Osteoblast (primary cell): ENCODE data around the gene PDPK1. TPM values are rescaled to one million over a fixed set of nuclear protein-coding genes. Genes with fewer than 3 reads are reported as not detected.
"Not testable (repeated sequence)": the region's sequence is repeated elsewhere in the genome, so short reads cannot be mapped to it uniquely, and the experiment has no call there.

Experiments
- DNase-seq: peaks from one replicate; pipeline ENCODE4 v3.0.0; 2011; ENCODE audit warnings: low spot score, mixed read lengths; ENCODE audit not compliant: insufficient read length; ENCODE audit errors: missing footprints
- H2AFZ ChIP-seq: 2 replicates; pipeline ENCODE4 v1.6.0; 2011; ENCODE audit warnings: mild to moderate bottlenecking, low read length
- H3K27ac ChIP-seq: 2 replicates; pipeline ENCODE4 v1.5.1; 2011; ENCODE audit warnings: mild to moderate bottlenecking, low read depth, low read length, moderate library complexity
- H3K27me3 ChIP-seq: 2 replicates; pipeline ENCODE4 v1.6.0; 2012; ENCODE audit warnings: mild to moderate bottlenecking, control low read depth, inconsistent platforms, low read length, moderate library complexity; ENCODE audit not compliant: insufficient read depth
- H3K36me3 ChIP-seq: 2 replicates; pipeline ENCODE4 v1.5.1; 2011; ENCODE audit warnings: mild to moderate bottlenecking, low read length, control low read depth, moderate library complexity; ENCODE audit not compliant: insufficient read depth
- H3K4me1 ChIP-seq: 2 replicates; pipeline ENCODE4 v1.5.1; 2011; ENCODE audit warnings: mild to moderate bottlenecking, low read length, control low read depth, moderate library complexity; ENCODE audit not compliant: insufficient read depth
- H3K4me2 ChIP-seq: 2 replicates; pipeline ENCODE4 v1.6.0; 2011; ENCODE audit warnings: mild to moderate bottlenecking, low read length; ENCODE audit not compliant: insufficient read depth
- H3K4me3 ChIP-seq: fragments of 200-600 bp; sonication (generic); 3 replicates; pipeline ENCODE4 v1.5.1; 2012; ENCODE audit warnings: mild to moderate bottlenecking, low read length, inconsistent platforms; ENCODE audit not compliant: insufficient read depth
- H3K79me2 ChIP-seq: 2 replicates; pipeline ENCODE4 v1.6.0; 2012; ENCODE audit warnings: mild to moderate bottlenecking, low read length, control low read depth, inconsistent platforms; ENCODE audit not compliant: insufficient read depth
- H3K9me3 ChIP-seq: 2 replicates; pipeline ENCODE4 v1.5.1; 2011; ENCODE audit warnings: low read depth, low read length, control low read depth
- H4K20me1 ChIP-seq: 2 replicates; pipeline ENCODE4 v1.6.0; 2012; ENCODE audit warnings: mild to moderate bottlenecking, low read length, control low read depth; ENCODE audit not compliant: insufficient read depth
- CTCF ChIP-seq: IDR thresholded peaks from 2 replicates; pipeline ENCODE4 v1.5.1; 2011; ENCODE audit warnings: mild to moderate bottlenecking, low read depth, low read length, moderate library complexity; ENCODE audit errors: extremely low read depth
- total RNA-seq: library from RNA; depleted of rRNA; stranded (reverse); fragments of >200 nt; gene quantifications from 2 replicates; pipeline ENCODE4 v1.2.3, GENCODE V29; 2012

The PDPK1 gene
- total RNA-seq, 1 donor, result 23.2 TPM

DNA sequence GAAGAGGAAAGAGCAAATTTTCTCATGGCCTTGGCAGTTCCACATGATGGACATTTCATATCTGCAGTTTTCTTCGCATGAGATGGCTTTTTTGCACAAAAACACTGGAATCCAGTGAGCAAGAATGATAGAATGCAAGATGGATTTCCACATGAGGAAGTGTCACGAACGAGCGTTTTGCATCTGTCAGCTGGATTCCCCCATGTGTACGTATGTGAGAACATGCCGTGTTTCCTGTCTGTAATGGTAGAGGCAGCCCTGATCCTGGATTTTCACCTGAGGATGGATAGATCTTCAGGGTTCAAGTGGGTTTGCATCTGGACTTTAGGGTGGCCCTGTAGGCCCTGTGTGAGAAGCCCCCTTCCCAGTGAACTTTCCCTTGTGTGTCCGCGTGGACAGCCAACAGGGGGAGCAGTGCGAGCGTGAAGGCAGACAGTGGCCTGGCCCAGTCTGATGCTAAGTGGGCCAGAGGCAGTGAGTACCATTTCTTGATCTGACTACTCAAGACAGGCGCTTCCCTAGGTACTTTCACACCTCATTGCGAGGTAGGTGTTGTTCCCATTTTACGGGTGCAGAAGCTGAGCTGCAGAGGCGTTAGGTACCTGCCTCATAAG, 2.1 kb downstream of the PDPK1 start:
- H3K9me3 ChIP-seq, H3K4me3 ChIP-seq, H2AFZ ChIP-seq, H3K36me3 ChIP-seq, DNase-seq, H3K27me3 ChIP-seq: not testable (repeated sequence)
- H3K27ac ChIP-seq, result peak overlapping the region; percentile 33
- H3K4me2 ChIP-seq, result peak overlapping the region; percentile 40
- peaks cover 11% of the 10 kb centered on the region for H4K20me1 ChIP-seq
- H3K79me2 ChIP-seq, result peaks cover 46% of the 10 kb centered on the region
- peaks cover 14% of the 10 kb centered on the region for H3K4me1 ChIP-seq
- peak; percentile 41 for TF ChIP-seq CTCF

GRCh38 chr16:2540912-2541311, 3.1 kb downstream of the PDPK1 start:
- not testable (repeated sequence) for H2AFZ ChIP-seq, DNase-seq, H3K4me3 ChIP-seq, H3K4me2 ChIP-seq, H3K27ac ChIP-seq, H3K9me3 ChIP-seq, H3K27me3 ChIP-seq, H3K36me3 ChIP-seq
- H3K4me1 ChIP-seq, result peaks cover 14% of the 10 kb centered on the region
- peaks cover 56% of the 10 kb centered on the region for H3K79me2 ChIP-seq
- H4K20me1 ChIP-seq, result peaks cover 11% of the 10 kb centered on the region

- DNase-seq, result peak; percentile 10
- H2AFZ ChIP-seq, H3K9me3 ChIP-seq, H3K27me3 ChIP-seq, H3K27ac ChIP-seq, H3K4me3 ChIP-seq, H3K36me3 ChIP-seq, H3K4me2 ChIP-seq: not testable (repeated sequence)
- peaks cover 61% of the 10 kb centered on the region for H3K79me2 ChIP-seq
- peaks cover 11% of the 10 kb centered on the region for H4K20me1 ChIP-seq
- H3K4me1 ChIP-seq, result peaks cover 14% of the 10 kb centered on the region
Measured at GRCh38 chr16:2541409-2541808, 3.6 kb downstream of the PDPK1 start.

DNA sequence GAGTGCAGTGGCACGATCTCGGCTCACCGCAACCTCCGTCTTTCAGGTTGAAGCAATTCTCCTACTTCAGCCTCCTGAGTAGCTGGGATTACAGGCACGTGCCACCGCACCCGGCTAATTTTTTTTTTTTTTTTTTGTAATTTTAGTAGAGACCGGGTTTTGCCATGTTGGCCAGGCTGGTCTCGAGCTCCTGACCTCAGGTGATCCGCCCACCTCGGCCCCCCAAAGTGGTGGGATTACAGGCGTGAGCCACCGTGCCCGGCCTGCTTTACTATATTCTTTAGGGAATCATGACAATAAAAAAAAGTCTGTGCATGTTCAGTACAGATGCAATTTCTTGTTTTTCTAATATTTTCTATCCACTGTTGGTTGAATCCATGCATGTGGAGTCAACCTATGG, 6.0 kb downstream of the PDPK1 start:
- not testable (repeated sequence) for H3K27me3 ChIP-seq, DNase-seq, H2AFZ ChIP-seq, H3K9me3 ChIP-seq, H3K4me1 ChIP-seq, H3K4me3 ChIP-seq, H3K27ac ChIP-seq, H3K4me2 ChIP-seq, H3K36me3 ChIP-seq
- H3K79me2 ChIP-seq, result peaks cover 60% of the 10 kb centered on the region
- H4K20me1 ChIP-seq, result peaks cover 11% of the 10 kb centered on the region

DNA sequence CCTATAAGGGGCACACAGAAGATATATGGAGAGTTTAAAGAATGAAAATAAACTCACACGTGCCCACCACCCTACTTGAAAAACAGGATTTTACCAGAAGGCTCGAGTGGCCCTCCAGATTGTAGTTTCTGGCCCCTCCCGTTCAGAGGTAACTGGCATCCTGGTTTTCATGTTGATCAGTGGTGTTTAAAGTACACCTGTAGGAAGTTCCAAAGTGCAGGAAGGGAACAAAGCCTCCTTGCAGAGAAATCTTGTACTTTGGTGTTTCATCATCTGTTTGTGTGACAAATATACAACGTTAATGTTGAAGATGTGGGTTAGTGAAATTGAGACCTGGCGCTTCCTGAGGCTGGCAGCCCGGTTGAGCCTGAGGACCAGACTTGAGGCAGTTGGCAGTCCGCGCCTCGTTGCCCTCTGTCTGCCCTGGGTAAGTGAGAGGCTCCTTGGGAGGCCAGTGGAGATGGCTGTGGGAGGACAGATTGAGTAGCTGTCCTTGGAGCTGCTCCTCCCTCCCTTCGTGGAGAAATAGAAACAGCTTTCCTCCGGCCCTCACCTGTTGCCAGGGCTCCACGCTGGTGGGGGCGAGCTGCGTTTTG, 12.6 kb downstream of the PDPK1 start:
- not testable (repeated sequence) for H3K4me1 ChIP-seq, H3K9me3 ChIP-seq, H4K20me1 ChIP-seq, H3K4me3 ChIP-seq, H3K4me2 ChIP-seq, H3K27ac ChIP-seq, DNase-seq, H3K36me3 ChIP-seq, H2AFZ ChIP-seq, H3K27me3 ChIP-seq
- H3K79me2 ChIP-seq, result peaks cover 18% of the 10 kb centered on the region

DNA sequence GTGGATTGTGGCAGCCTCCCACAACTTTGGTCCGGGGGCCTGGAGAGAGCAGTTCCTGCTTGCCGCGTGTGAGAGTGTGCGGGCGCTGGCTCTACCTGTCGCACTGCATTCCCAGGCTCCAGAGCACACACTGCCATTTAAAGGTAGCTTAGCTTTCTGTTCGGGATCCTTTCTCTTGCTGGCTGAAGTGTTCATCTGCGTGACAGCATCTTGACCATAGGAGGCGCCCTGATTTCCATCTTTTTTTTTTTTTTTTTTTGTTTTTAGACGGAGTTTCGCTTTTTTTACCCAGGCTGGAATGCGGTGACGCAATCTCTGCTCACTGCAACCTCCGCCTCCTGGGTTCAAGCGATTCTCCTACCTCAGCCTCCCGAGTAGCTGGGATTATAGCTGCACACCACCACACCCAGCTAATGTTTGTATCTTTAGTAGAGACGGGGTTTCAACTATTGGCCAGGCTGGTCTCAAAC, 13.6 kb downstream of the PDPK1 start:
- not testable (repeated sequence) for H3K9me3 ChIP-seq, H3K79me2 ChIP-seq, H3K27ac ChIP-seq, H2AFZ ChIP-seq, H3K27me3 ChIP-seq, DNase-seq, H3K36me3 ChIP-seq, H4K20me1 ChIP-seq, H3K4me1 ChIP-seq, H3K4me2 ChIP-seq, H3K4me3 ChIP-seq
- peak; percentile 29 for TF ChIP-seq CTCF

DNA sequence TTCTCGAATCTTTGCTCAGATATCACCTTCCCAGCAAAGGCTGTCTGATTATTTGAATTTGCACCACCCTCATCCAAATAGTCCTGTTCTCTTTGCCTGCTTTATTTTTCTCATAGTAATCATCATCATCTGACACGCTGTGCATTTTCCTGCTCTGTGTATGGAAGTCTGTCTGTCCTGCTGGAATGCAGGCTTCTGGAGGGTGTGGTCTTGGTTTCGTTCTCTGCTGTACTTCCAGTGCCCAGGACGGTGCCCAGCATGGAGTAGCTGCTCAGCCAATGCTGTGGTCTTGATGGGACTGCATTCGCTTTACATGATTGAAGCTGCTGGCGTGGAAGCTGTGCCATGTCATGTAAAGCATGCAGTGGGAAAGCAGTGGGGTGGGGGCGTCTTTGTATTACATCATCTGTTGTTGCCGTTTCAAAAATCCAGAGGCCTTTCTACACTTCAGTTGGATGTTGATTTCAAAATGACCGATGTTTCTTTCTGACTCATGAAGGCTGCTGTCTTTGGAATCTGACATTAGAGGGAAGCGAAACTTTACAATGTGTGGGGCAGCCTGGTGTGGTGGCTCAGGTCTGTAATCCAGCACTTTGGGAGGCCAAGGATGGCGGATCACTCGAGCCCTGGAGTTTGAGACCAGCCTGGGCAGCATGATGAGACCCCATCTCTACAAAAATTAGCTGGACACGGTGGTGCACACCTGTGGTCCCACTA, 17.0 kb downstream of the PDPK1 start:
- H3K36me3 ChIP-seq, H3K4me1 ChIP-seq, H3K27me3 ChIP-seq, H3K9me3 ChIP-seq, DNase-seq, H4K20me1 ChIP-seq, H3K27ac ChIP-seq, H3K79me2 ChIP-seq, H3K4me3 ChIP-seq, H3K4me2 ChIP-seq, H2AFZ ChIP-seq: not testable (repeated sequence)
